Hematopoietic multipotent progenitor cell treated with erythropoietin and hydrocortisone succinate and interleukin-3 and kit ligand, for 17 days (in vitro differentiated cells): ENCODE results near the gene HOXD12.

Experiments
- DNase-seq: peaks from one replicate; pipeline ENCODE4 v3.0.0-alpha.2; 2015; ENCODE audit warnings: low spot score

HOXD12 gene

GRCh38 chr2:176080540-176081375, 18.8 kb upstream of the HOXD12 start:
- DNase-seq, result no peak

GRCh38 chr2:176081376-176081836, 18.2 kb upstream of the HOXD12 start:
- DNase-seq, result no peak

DNA sequence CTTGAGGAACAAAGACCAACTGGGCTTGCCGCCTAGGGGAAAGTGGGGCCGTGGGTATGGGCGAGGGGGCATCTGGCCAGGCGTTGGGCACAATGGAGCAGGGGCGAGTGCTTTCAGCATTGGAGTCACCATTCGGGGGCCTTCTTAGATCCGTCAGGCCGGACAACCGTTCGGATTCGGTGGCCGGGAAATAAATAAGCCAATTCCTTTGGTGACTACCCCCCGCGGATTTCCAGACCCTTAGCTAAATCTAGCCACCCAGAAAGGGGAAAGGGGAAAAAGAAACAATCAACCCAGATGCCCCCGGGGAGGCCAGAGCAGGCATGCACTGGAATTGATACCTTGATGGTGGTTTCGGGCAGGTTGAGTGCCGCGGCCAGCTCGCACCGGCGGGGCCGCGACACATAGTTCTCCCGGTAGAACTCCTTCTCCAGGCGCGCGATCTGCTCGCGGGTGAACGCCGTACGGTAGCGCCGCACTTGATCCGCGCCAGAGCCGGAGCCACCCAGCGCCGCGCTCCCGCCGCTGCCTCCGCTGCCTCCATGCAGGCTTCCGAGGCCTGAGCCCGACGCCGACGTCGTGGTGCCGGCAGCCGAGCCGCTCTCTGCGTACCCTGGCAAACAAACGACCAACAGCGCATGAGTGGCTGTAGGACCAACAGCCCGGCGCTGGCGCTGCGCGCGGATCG, 17.6 kb upstream of the HOXD12 start:
- no peak for DNase-seq

- no peak for DNase-seq
These were observed 17.1 kb upstream of the HOXD12 start for GRCh38 chr2:176082525-176082823.

DNA sequence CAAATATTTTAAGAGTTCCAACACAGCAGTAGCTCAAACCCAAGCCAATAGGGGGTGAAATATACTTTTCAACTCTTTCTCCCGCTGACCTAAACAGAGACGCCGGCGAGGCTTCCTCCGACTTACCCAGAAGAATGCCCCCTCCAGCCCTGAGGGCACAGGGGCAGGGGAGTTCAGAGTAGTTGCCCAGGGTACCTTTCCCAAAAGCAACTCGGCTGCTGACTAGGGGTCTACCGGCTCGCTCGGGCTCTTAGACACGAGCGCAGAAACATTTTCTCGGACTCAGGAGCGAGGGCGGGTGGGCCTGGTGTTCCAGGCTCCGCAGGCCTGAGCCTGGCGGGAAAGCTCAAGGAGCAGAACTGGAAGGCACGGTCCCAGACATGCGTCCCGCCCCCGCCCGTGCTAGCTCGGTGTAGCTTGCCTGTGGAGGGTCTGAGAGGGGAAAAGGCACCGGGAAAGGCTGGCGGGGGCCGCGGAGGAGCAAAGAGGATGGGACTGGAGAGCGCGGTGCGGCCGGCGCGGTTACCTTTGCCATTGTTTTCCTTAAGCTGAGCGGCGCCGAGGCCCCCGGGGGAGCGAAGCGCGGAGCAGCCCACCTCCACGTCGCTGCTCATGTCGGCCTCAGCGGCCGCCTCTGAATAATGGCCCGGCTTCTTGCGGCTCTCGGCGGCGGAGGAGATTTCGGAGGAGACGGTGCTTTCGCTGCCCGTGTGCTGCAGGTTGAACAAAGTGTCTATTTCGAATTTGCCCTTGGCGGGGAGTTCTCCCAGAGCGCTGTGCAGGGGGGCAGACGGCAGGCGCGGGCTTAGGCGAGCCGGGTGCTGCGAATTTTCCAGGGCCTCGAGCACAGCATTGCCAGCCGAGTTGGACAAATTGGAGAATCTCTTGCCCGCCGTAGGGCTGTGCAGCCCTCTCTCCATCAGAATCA, 16.5 kb upstream of the HOXD12 start:
- no peak for DNase-seq

DNA sequence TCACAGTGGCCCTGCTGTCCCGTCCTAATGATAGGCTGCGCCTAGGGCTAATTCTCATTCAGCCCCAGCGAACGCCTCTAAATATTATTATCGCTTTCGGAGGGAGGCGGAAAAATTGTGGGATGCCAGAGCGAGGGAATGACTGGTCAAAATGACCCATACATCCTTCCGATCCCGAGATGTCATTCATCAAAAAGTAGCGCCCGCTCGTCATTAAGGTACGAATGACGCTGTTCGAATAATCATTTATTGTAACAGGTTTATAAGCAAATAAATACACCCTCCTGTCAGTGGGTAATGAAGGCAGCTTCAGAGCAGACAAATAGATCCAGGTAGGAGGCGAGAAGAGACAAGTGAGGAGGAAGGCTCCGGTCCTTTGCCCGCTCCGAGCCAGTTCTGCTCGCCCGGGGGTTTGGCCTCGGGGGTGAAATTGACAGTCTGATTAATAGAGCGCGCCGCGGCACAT, 15.8 kb upstream of the HOXD12 start, which contains the start of gene EVX2:
Gene EVX2, minus strand, starts transcription at position 167 of the 466 bp plus-strand sequence. CDS start 186 bp downstream, outside the sequence.
- no peak for DNase-seq

- no peak for DNase-seq
These were observed 14.9 kb upstream of the HOXD12 start for GRCh38 chr2:176084611-176085119.

GRCh38 chr2:176085120-176085788, 14.3 kb upstream of the HOXD12 start:
- no peak for DNase-seq

DNA sequence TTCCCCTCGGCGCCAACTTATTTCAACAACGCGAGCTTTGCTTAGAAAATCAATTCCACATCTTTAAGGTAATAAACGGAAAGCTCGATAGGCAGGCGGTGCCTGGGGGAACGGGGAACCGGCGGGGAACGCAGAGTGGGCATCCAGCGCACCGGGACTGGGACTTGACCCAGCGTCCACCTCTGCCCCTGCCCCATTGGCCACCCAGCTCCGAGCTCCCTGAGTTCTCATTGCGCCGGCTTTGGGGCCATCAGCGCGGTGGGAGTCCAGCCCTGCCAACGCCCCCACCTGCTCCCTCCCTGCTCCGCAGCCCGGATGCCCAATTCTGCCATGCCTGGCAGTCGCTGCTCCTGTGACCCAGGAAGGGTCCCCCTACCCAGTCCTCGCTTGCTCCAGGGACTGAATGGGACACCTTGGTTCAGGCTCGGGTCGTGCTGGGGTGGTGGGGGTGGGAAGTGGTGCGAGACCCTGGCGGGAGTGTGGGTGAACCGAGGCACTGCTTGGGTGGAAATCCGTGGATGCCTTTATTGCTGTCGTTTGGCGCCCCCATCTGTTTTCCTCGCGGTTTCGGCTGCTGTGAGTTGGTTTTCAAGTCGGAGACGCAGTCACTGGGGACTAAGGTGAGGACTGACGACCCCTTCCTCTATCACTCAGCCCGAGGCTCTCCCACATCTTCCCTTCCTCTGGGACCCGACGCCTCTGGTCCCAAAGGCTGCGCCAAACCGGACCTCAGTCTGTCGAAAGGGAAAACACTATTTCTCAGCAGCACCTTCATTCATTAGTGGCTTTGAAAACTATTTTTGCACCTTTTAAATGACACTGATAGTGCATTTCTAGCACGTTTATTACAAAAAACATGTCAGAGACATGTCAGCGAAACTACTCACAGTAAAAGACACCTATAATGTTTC, 13.5 kb upstream of the HOXD12 start:
- peak; percentile 8 for DNase-seq

GRCh38 chr2:176087330-176088047, 12.1 kb upstream of the HOXD12 start:
- no peak for DNase-seq

DNA sequence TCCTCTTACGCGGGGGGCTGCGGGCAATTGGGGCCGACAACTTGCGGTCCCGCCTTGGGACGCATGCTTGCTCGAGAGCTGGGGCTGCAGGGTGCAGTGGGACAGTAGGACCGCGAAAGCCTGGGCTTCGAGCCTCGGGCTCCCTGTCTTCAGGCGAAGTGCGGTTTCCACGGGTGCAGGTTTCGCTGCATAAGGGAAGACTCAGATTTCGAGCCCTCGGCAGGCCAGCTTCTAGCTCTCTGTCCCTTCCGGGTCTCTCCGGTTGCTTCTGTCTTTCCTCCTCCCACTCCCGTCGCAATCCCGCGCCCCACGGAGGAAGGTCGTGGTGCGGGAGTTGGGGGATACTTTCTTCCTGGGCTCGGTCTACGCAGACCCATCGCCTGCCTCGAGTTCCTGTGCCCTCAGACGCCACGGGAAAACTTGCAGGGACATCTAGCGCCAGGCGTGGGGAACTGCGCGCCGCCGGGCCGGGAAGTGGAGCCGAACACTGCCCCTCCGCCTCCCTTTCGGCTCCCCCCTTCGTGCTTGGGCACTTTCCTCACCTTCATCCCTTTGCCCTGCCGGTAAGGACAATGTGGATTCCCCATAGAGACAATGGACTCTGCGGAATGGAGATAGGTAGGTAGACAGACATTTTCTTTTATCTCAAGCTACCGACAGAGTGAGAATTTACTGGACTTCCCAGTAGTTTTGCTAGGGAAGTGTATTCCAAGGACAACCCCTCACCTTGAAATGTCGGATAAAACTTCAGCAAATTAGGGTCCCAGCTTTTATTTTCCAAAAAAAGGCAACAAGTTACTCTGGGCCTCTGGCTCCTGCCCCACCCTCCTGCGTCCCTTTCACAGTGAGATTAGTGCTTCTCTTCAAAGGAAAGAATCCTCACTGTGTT, 11.3 kb upstream of the HOXD12 start:
- no peak for DNase-seq

DNA sequence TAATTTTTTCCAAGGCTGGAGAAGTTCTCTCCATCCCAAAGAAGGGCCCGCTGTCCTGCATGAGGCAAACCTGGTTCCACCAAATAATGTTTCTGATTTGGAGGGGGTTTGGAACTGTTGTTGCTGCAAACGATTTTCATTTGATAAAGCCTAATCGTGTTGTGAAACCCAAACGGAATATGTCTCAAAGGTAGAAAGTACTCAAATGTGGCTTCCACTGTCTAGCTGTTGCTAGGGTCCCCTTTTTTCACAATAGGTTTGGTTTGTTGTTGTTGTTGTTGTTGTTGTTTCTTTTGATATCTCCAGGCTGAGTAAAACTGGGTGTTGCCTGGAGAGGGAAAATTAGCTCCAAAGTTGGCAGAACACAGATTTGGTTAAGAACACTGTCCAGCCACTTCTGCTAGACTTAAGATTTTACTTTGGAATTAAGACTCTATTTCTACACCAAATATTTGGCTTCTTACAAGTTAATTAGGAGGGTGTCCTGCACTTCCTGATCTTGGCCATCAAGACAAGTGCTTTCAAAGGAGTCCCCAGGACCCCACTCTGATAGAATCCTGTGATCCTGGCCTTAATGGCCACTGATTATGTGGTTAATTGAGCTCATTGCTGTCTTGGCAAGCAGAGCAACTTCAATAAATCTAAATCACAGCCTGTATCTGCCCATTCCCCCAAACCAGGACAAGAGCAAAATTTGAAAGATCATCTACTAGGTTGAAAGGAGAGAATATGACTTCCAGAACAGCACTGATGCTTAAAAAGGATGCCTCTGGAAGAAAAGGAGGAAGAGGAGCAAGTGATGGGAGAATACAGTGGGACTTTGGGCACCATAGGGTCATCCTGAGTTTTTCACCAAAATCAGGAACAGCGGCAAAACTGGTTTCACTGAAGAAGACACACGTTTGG, 10.4 kb upstream of the HOXD12 start:
- no peak for DNase-seq

DNA sequence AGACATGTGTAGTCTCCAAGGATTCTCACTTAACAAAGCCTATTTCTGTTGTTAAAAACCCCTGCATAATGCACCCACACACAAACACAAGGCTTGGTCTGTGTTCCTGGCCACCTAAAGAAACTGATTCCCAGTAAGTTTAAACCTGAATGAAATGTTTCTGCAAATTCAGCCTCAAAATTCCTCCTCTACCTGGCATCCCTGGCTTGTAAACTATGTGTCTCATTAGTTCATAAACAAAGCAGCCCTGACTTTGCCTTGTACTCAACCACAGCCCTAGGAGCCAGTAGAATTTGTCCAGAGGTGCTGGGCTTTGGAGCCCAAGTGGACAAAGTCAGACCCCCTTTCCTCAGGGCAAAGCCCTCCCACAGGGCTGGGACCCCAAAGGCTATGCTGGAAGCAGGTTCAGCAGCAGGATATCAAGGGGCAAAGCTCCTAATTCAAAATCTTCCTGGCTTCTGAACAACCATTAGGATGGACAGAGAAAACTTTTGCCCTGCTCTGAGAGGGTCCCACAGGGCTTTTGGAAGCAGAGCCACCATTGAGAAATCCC, 9.7 kb upstream of the HOXD12 start:
- no peak for DNase-seq

GRCh38 chr2:176090862-176091261, 8.7 kb upstream of the HOXD12 start:
- no peak for DNase-seq

DNA sequence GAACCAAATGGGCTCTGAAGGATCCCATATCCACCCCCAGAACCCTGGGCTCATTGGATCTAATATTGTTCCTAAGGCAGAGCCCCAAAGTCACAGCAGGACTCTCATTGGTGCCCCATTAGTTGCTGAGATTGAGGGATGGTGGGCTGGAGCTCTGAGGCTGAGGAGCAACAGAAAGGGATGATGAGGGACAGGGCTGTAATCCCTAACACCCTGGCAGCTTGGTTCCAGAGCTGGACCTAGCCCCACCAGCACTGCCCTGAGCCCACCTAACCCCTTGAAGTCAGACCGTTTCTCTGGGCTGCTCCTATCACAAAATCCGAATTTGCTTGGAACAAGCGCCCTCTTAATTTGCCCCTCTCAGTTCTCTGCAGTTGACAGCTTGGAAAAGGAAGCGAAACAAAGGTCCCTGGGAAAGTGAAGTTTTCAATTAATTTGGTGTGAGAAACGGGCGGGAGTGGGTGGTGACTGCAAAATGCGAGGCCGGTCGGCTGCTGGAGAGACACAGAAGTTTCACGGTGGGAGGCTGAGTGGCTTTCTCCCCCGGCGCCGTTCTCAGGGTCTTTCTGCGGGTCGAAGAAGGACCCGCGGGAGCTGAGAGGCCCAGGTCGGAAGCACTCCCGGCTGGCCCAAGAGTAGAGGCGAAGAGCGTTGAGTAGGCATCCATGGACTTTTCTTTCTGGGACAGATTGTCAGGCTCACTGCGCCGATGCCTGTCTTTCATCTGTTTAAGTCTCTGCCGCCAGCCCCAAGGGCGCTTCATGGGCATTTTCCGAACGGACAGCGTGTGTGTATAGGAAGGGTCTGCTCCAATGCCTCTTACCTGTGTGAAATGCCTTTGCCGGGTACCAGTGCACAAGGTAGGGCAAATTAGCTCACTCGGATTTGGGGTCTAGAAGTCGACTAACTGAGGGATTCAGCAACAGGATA, 8.0 kb upstream of the HOXD12 start:
- no peak for DNase-seq
